Astrocyte (in vitro differentiated cells and primary cell): Measurements from ENCODE around the gene HYLS1. TPM values are rescaled to one million over a fixed set of nuclear protein-coding genes. Genes with fewer than 3 reads are reported as not detected.

Source experiments
- DNase-seq: peaks from one replicate; pipeline ENCODE4 v3.0.0-alpha.2; 2010; ENCODE audit warnings: low read depth
- FAIRE-seq: peaks from 2 replicates; lab custom pipeline; 2011; peaks lifted over from hg19 to GRCh38; lab: Jason Lieb, UNC
- H2AFZ ChIP-seq: 2 replicates; pipeline ENCODE4 v1.6.0; 2012; ENCODE audit warnings: low read depth, low read length, inconsistent platforms
- H3K27ac ChIP-seq: 2 replicates; pipeline ENCODE4 v1.5.1; 2011; ENCODE audit warnings: low read depth, low read length, inconsistent platforms
- H3K27me3 ChIP-seq: 2 replicates; pipeline ENCODE4 v1.6.0; 2011; ENCODE audit warnings: low read length, inconsistent platforms; ENCODE audit not compliant: insufficient read depth
- H3K36me3 ChIP-seq: 2 replicates; pipeline ENCODE4 v1.5.1; 2011; ENCODE audit warnings: low read length, inconsistent platforms; ENCODE audit not compliant: insufficient read depth
- H3K4me1 ChIP-seq: 2 replicates; pipeline ENCODE4 v1.5.1; 2011; ENCODE audit warnings: low read length, inconsistent platforms; ENCODE audit not compliant: insufficient read depth
- H3K4me2 ChIP-seq: 2 replicates; pipeline ENCODE4 v1.6.0; 2012; ENCODE audit warnings: low read length, inconsistent platforms
- H3K4me3 ChIP-seq: 2 replicates; pipeline ENCODE4 v1.5.1; 2011; ENCODE audit warnings: low read depth, mild to moderate bottlenecking, low read length, inconsistent platforms; ENCODE audit not compliant: insufficient read depth
- H3K79me2 ChIP-seq: 2 replicates; pipeline ENCODE4 v1.6.0; 2012; ENCODE audit warnings: mild to moderate bottlenecking, low read length, inconsistent platforms; ENCODE audit not compliant: insufficient read depth
- H3K9ac ChIP-seq: 2 replicates; pipeline ENCODE4 v1.6.0; 2012; ENCODE audit warnings: mild to moderate bottlenecking, low read length, inconsistent platforms
- H3K9me3 ChIP-seq: 2 replicates; pipeline ENCODE4 v1.5.1; 2012; ENCODE audit warnings: low read depth, mild to moderate bottlenecking, low read length, inconsistent platforms; ENCODE audit not compliant: insufficient read depth
- H4K20me1 ChIP-seq: 2 replicates; pipeline ENCODE4 v1.6.0; 2012; ENCODE audit warnings: low read length, inconsistent platforms; ENCODE audit not compliant: insufficient read depth
- H3K27ac Mint-ChIP-seq: one replicate; pipeline ENCODE4 v1.8.0; 2021; ENCODE audit warnings: mild to moderate bottlenecking, mixed read lengths; ENCODE audit not compliant: unreplicated experiment
- H3K27me3 Mint-ChIP-seq: one replicate; pipeline ENCODE4 v1.8.0; 2021; ENCODE audit warnings: low read depth, mixed read lengths; ENCODE audit not compliant: unreplicated experiment
- H3K36me3 Mint-ChIP-seq: one replicate; pipeline ENCODE4 v1.8.0; 2021; ENCODE audit warnings: low read depth, mixed read lengths; ENCODE audit not compliant: unreplicated experiment
- H3K4me1 Mint-ChIP-seq: one replicate; pipeline ENCODE4 v1.8.0; 2021; ENCODE audit warnings: low read depth, mixed read lengths; ENCODE audit not compliant: unreplicated experiment
- H3K4me3 Mint-ChIP-seq: one replicate; pipeline ENCODE4 v1.8.0; 2021; ENCODE audit warnings: mild to moderate bottlenecking, moderate library complexity, mixed read lengths; ENCODE audit not compliant: unreplicated experiment
- H3K9me3 Mint-ChIP-seq: one replicate; pipeline ENCODE4 v1.8.0; 2021; ENCODE audit warnings: mild to moderate bottlenecking, mixed read lengths; ENCODE audit not compliant: unreplicated experiment
- CTCF ChIP-seq: IDR thresholded peaks from 2 replicates; pipeline ENCODE4 v1.5.1; 2011; ENCODE audit warnings: low read depth, mild to moderate bottlenecking, inconsistent platforms, low read length, moderate library complexity; ENCODE audit not compliant: insufficient read depth
- EZH2 ChIP-seq: IDR thresholded peaks from 2 replicates; pipeline ENCODE4 v1.6.1; 2012; ENCODE audit warnings: mild to moderate bottlenecking, low read length, inconsistent platforms; ENCODE audit not compliant: insufficient read depth
- total RNA-seq: library from RNA; stranded (reverse); gene quantifications from 2 replicates; pipeline ENCODE4 v1.2.1, GENCODE V29; 2021

The HYLS1 gene
- total RNA-seq, 1 donor from 2014 or later: 3.2 TPM

GRCh38 chr11:125883375-125883774 lies 4.1 kb upstream of the HYLS1 start:
- H3K4me3 Mint-ChIP-seq: no peak overlapping the region
- H3K4me2 ChIP-seq: no peak overlapping the region
- peaks cover 19% of the 10 kb centered on the region for H3K27me3 Mint-ChIP-seq
- no peak overlapping the region for H3K9ac ChIP-seq
- H3K27ac ChIP-seq: no peak overlapping the region
- no peak overlapping the region for H3K4me3 ChIP-seq
- H4K20me1 ChIP-seq: no peaks in the 10 kb centered on the region
- no peak overlapping the region for H3K27ac Mint-ChIP-seq
- no peaks in the 10 kb centered on the region for H3K4me1 Mint-ChIP-seq
- H3K9me3 ChIP-seq: no peaks in the 10 kb centered on the region
- FAIRE-seq: no peak
- H3K36me3 ChIP-seq: no peaks in the 10 kb centered on the region
- TF ChIP-seq EZH2 (no peak), CTCF (no peak)
- no peak overlapping the region for H2AFZ ChIP-seq
- H3K79me2 ChIP-seq: peaks cover 3% of the 10 kb centered on the region
- no peak for DNase-seq
- peaks cover 8% of the 10 kb centered on the region for H3K27me3 ChIP-seq
- H3K9me3 Mint-ChIP-seq: peaks cover 7% of the 10 kb centered on the region
- no peaks in the 10 kb centered on the region for H3K4me1 ChIP-seq
- H3K36me3 Mint-ChIP-seq: no peaks in the 10 kb centered on the region

GRCh38 chr11:125886997-125887372 lies 483 bp upstream of the HYLS1 start:
- H3K4me1 ChIP-seq: peaks cover 9% of the 10 kb centered on the region
- Mint-ChIP-seq H3K4me3 (peak overlapping the region; percentile 84), H3K36me3 (no peaks in the 10 kb centered on the region), H3K9me3 (peaks cover 7% of the 10 kb centered on the region), H3K4me1 (peaks cover 3% of the 10 kb centered on the region), H3K27ac (no peak overlapping the region), H3K27me3 (peaks cover 3% of the 10 kb centered on the region)
- peak overlapping the region; percentile 35 for H3K4me3 ChIP-seq
- H3K27me3 ChIP-seq: no peaks in the 10 kb centered on the region
- peak overlapping the region; percentile 90 for H3K4me2 ChIP-seq
- DNase-seq (no peak), FAIRE-seq (no peak)
- peak overlapping the region; percentile 6 for H3K9ac ChIP-seq
- H3K9me3 ChIP-seq: no peaks in the 10 kb centered on the region
- H3K36me3 ChIP-seq: no peaks in the 10 kb centered on the region
- peaks cover 9% of the 10 kb centered on the region for H4K20me1 ChIP-seq
- peak overlapping the region; percentile 99 for H2AFZ ChIP-seq
- TF ChIP-seq CTCF (no peak), EZH2 (no peak)
- H3K79me2 ChIP-seq: peaks cover 26% of the 10 kb centered on the region
- H3K27ac ChIP-seq: no peak overlapping the region

- Histone ChIP-seq H3K36me3 (peaks cover 16% of the 10 kb centered on the region), H3K4me2 (peak overlapping the region; percentile 28), H3K9me3 (no peaks in the 10 kb centered on the region), H3K9ac (no peak overlapping the region), H3K4me1 (peaks cover 10% of the 10 kb centered on the region), H3K27ac (no peak overlapping the region), H4K20me1 (peaks cover 19% of the 10 kb centered on the region), H3K4me3 (no peak overlapping the region), H2AFZ (no peak overlapping the region), H3K79me2 (peaks cover 46% of the 10 kb centered on the region), H3K27me3 (no peaks in the 10 kb centered on the region)
- Mint-ChIP-seq H3K4me3 (no peak overlapping the region), H3K36me3 (no peaks in the 10 kb centered on the region), H3K27ac (no peak overlapping the region), H3K9me3 (peaks cover 7% of the 10 kb centered on the region), H3K27me3 (no peaks in the 10 kb centered on the region), H3K4me1 (peaks cover 3% of the 10 kb centered on the region)
- no peak for DNase-seq
- TF ChIP-seq CTCF: no peak
- peak; percentile 58 for FAIRE-seq
These were observed 3.1 kb downstream of the HYLS1 start for GRCh38 chr11:125890447-125891100.
